ENCODE data around the gene TENT5C.

DNA sequence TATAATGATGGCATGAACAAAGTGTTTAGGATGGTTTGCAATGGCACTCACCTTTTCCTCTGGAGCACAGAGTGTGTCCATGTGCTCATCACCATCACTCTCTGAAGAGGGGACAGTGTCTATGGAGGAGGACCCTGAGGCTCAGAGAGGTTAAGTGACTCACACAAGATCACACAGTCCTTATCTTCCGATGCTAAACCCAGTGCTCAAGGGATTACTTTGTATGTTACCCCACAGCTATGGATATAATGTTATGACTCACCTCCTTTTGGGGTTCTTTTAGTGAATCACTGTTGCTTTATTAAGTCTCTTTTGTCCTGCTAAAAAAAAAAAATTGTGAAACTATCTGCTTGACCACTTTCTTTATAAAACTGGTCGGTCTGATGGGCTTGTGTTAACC is 67.6 kb downstream of the TENT5C start:
- TF ChIP-seq, protein P1, sequence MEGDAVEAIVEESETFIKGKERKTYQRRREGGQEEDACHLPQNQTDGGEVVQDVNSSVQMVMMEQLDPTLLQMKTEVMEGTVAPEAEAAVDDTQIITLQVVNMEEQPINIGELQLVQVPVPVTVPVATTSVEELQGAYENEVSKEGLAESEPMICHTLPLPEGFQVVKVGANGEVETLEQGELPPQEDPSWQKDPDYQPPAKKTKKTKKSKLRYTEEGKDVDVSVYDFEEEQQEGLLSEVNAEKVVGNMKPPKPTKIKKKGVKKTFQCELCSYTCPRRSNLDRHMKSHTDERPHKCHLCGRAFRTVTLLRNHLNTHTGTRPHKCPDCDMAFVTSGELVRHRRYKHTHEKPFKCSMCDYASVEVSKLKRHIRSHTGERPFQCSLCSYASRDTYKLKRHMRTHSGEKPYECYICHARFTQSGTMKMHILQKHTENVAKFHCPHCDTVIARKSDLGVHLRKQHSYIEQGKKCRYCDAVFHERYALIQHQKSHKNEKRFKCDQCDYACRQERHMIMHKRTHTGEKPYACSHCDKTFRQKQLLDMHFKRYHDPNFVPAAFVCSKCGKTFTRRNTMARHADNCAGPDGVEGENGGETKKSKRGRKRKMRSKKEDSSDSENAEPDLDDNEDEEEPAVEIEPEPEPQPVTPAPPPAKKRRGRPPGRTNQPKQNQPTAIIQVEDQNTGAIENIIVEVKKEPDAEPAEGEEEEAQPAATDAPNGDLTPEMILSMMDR (IDR thresholded peaks at IDR 0.05; ENCODE audit: low read length) = no peak
- TF ChIP-seq EZH2 (IDR thresholded peaks at IDR 0.05; ENCODE audit: borderline replicate concordance, low read length) = no peak

Data from OCI-LY1 (cell line).